Measurements from ENCODE around the gene TRIB2. TPM values are rescaled to one million over a fixed set of nuclear protein-coding genes. Genes with fewer than 3 reads are reported as not detected.
"Not testable (repeated sequence)": the region's sequence is repeated elsewhere in the genome, so short reads cannot be mapped to it uniquely, and the experiment has no call there.

Gene TRIB2
- total RNA-seq, 1 experiment from 2014 or later, result 6.2 TPM

DNA sequence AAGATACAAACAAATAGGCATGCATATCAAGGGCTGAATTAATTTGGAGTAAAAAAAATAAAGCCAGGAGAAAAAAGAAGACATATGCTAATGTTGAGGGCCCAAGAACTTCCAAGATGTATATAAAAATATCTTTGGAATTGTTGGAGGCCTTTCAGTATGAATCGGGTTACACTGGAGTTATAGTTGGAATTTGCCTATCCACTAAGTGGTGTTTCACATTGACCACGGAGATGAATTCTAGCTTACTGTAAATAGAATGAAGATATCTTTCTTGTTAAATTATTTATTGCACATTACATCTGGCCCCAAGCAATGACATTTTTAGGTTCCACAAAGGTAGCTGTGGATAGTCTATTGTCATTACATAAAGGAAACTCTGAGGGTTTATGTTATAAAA, 38.5 kb upstream of the TRIB2 start:
- intact Hi-C loops (cut with micrococcal nuclease; ENCODE audit: unreplicated experiment), result loop anchor here (5.0 kb wide), 1 partner anchor 254 kb away; no protein-coding TSS in a partner anchor
- Mint-ChIP-seq H3K4me1 (ENCODE audit: low read depth, unreplicated experiment) (peaks cover 20% of the 10 kb centered on the region), H3K27me3 (ENCODE audit: unreplicated experiment) (no peaks in the 10 kb centered on the region), H3K36me3 (ENCODE audit: insufficient read depth, unreplicated experiment) (no peaks in the 10 kb centered on the region), H3K4me3 (ENCODE audit: low read depth, unreplicated experiment) (no peak overlapping the region), H3K9me3 (ENCODE audit: low read depth, unreplicated experiment) (no peaks in the 10 kb centered on the region), H3K27ac (ENCODE audit: unreplicated experiment) (no peak overlapping the region)
- no peak for DNase-seq
- CTCF ChIA-PET, result no interaction called here
- BruUV-seq (replicated peaks), result no TSS peak
- TF ChIP-seq, protein P1, sequence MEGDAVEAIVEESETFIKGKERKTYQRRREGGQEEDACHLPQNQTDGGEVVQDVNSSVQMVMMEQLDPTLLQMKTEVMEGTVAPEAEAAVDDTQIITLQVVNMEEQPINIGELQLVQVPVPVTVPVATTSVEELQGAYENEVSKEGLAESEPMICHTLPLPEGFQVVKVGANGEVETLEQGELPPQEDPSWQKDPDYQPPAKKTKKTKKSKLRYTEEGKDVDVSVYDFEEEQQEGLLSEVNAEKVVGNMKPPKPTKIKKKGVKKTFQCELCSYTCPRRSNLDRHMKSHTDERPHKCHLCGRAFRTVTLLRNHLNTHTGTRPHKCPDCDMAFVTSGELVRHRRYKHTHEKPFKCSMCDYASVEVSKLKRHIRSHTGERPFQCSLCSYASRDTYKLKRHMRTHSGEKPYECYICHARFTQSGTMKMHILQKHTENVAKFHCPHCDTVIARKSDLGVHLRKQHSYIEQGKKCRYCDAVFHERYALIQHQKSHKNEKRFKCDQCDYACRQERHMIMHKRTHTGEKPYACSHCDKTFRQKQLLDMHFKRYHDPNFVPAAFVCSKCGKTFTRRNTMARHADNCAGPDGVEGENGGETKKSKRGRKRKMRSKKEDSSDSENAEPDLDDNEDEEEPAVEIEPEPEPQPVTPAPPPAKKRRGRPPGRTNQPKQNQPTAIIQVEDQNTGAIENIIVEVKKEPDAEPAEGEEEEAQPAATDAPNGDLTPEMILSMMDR (IDR thresholded peaks at IDR 0.05; ENCODE audit: unreplicated experiment), result no peak

DNA sequence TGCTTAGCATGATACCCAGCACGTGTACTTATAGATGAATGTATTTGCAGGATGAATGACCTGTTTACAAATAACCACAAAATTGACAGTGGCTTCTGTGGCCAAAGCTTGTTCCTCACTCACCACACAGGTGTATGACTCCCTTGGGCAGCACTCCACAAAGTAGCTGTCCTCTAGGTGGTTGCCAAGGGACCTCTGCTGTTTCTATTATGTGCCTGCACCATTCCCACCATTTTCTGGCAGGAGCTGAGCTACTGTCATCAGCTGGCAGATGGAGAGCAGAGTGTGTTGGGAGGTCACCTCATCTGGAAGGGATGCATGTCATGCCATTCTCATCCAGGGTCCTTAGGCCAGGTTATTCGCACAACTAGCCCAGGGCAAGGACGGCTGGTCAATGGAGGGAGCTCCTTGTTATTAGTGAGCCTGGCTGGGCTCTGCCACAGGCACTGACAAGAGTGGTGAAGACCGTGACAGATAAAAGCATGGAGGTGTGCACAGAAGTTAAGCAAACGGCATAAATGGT, 37.1 kb upstream of the TRIB2 start:
- Mint-ChIP-seq H3K27me3 (ENCODE audit: unreplicated experiment) (no peaks in the 10 kb centered on the region), H3K27ac (ENCODE audit: unreplicated experiment) (no peak overlapping the region), H3K36me3 (ENCODE audit: insufficient read depth, unreplicated experiment) (peaks cover 5% of the 10 kb centered on the region), H3K4me3 (ENCODE audit: low read depth, unreplicated experiment) (no peak overlapping the region), H3K4me1 (ENCODE audit: low read depth, unreplicated experiment) (peaks cover 30% of the 10 kb centered on the region), H3K9me3 (ENCODE audit: low read depth, unreplicated experiment) (no peaks in the 10 kb centered on the region)
- DNase-seq, result no peak
- TF ChIP-seq, protein P1 (IDR thresholded peaks at IDR 0.05; ENCODE audit: unreplicated experiment), result no peak
- intact Hi-C loops (cut with micrococcal nuclease; ENCODE audit: unreplicated experiment), result loop anchor here (5.0 kb wide), 1 partner anchor 253 kb away; no protein-coding TSS in a partner anchor
- no TSS peak for BruUV-seq (replicated peaks)
- CTCF ChIA-PET, result no interaction called here

DNA sequence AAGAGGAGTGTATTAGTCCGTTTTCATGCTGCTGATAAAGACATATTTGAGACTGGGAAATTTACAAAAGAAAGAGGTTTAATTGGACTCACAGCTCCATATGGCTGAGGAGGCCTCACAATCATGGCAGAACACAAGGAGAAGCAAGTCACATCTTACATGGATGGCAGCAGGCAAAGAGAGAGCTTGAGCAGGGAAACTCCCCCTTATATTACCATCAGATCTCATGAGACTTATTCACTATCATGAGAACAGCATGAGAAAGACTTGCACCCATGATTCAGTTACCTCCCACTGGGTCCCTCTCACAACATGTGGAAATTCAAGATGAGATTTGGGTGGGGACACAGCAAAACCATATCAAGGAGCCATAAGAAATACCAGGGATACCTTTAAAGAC, 36.6 kb upstream of the TRIB2 start:
- BruUV-seq (replicated peaks); DNase-seq; H3K27ac Mint-ChIP-seq (ENCODE audit: unreplicated experiment); intact Hi-C loops (cut with micrococcal nuclease; ENCODE audit: unreplicated experiment); CTCF ChIA-PET; H3K4me3 Mint-ChIP-seq (ENCODE audit: low read depth, unreplicated experiment); H3K36me3 Mint-ChIP-seq (ENCODE audit: insufficient read depth, unreplicated experiment); H3K9me3 Mint-ChIP-seq (ENCODE audit: low read depth, unreplicated experiment); H3K27me3 Mint-ChIP-seq (ENCODE audit: unreplicated experiment): not testable (repeated sequence)
- H3K4me1 Mint-ChIP-seq (ENCODE audit: low read depth, unreplicated experiment), result peaks cover 30% of the 10 kb centered on the region

DNA sequence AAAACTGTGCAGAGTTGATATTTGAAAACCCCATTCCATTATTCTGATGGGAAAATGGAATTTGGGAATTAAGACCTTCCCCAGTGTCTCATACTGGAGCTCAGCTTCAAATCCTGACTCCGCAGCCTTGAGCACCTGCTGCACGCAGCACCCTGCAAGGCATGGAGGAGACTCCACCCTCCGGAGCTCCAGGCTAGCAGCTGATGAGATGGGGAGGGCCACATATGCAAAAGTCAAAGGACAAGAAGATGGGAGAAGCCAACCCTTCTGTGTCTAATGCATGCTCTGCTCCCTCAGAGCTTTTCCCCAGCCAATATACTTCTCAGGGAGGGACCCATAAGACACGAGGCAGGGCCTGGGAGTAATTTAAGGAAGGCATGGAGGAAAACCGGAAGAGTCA, 34.7 kb upstream of the TRIB2 start:
- CTCF ChIA-PET, result no interaction called here
- Mint-ChIP-seq H3K4me3 (ENCODE audit: low read depth, unreplicated experiment) (no peak overlapping the region), H3K27me3 (ENCODE audit: unreplicated experiment) (no peaks in the 10 kb centered on the region), H3K36me3 (ENCODE audit: insufficient read depth, unreplicated experiment) (peaks cover 5% of the 10 kb centered on the region), H3K9me3 (ENCODE audit: low read depth, unreplicated experiment) (no peaks in the 10 kb centered on the region), H3K4me1 (ENCODE audit: low read depth, unreplicated experiment) (peaks cover 14% of the 10 kb centered on the region), H3K27ac (ENCODE audit: unreplicated experiment) (no peak overlapping the region)
- DNase-seq, result no peak
- intact Hi-C loops (cut with micrococcal nuclease; ENCODE audit: unreplicated experiment), result no loop called here
- BruUV-seq (replicated peaks), result no TSS peak
- TF ChIP-seq, protein P1 (IDR thresholded peaks at IDR 0.05; ENCODE audit: unreplicated experiment), result no peak

DNA sequence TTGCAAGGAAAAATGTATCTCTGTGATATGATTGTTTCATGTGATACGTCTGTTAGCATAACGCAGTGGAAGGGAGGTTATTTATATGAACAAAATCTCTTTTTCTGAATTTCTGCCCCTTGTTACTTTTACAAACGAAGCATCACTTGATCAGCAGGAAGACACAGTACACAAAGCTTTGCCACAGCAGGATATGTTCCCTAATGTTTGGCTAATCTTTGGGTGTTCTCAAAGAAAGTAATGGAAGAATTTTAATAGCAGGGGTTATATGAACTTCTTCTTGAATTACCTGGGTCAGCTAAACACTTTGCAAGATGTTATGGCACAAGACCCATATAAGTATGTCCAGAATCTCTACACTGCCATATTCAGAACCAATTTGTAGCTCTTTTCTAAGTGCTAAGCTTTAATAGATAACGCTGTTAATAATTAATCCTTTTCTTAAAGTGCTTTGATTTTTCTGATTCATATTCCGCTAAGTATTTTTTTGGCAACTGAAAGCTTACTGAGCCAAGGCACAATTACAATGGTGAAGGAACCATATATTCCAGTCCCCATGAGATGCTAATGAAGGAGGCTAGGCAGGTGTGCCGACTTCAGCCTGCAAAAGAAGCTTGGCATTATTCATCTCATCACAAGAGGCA, 33.2 kb upstream of the TRIB2 start:
- Mint-ChIP-seq H3K27me3 (ENCODE audit: unreplicated experiment) (no peaks in the 10 kb centered on the region), H3K27ac (ENCODE audit: unreplicated experiment) (no peak overlapping the region), H3K4me3 (ENCODE audit: low read depth, unreplicated experiment) (no peak overlapping the region), H3K9me3 (ENCODE audit: low read depth, unreplicated experiment) (no peaks in the 10 kb centered on the region), H3K36me3 (ENCODE audit: insufficient read depth, unreplicated experiment) (peaks cover 5% of the 10 kb centered on the region), H3K4me1 (ENCODE audit: low read depth, unreplicated experiment) (peaks cover 14% of the 10 kb centered on the region)
- CTCF ChIA-PET, result interaction anchor here (0.6 to 1.9 kb wide), 4 partner anchors 8 to 33 kb away, joined by 3 to 7 read pairs (median 6); partner anchors contain the start of gene TRIB2
- BruUV-seq (replicated peaks), result no TSS peak
- intact Hi-C loops (cut with micrococcal nuclease; ENCODE audit: unreplicated experiment), result no loop called here
- TF ChIP-seq, protein P1 (IDR thresholded peaks at IDR 0.05; ENCODE audit: unreplicated experiment), result no peak
- DNase-seq, result no peak
